GM15510 (cell line): ENCODE results near the gene PTPRD.

ENCODE experiments used
- POLR2A ChIP-seq: IDR thresholded peaks from 3 replicates; pipeline ENCODE4 v1.6.1; 2011; ENCODE audit warnings: borderline replicate concordance; ENCODE audit not compliant: insufficient read length; ENCODE audit errors: extremely low read depth

PTPRD gene

GRCh38 chr9:8579661-8580060, 2033.1 kb downstream of the PTPRD start:
- no peak for TF ChIP-seq POLR2A

GRCh38 chr9:8576741-8577140, 2036.1 kb downstream of the PTPRD start:
- TF ChIP-seq POLR2A = no peak

GRCh38 chr9:8574846-8575245, 2038.0 kb downstream of the PTPRD start:
- no peak for TF ChIP-seq POLR2A

DNA sequence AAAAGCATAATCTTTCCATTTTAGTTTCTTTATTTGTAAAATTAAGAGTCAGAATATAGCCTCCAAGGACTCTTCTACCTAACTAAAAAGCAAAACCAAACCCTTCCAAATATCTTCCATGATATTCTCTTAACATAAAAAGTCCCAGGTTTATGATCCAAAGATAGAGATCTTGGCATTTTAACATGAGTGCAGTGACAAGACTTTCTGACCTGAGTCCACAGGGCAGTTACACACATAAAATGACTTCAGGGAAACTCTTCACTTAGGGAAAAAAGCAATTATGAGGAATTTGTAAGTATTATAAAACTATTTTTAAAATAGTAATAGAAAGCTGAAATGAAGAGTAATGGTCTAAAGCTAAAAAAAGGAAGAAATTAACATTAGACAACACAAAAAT, 2040.6 kb downstream of the PTPRD start:
- no peak for TF ChIP-seq POLR2A

DNA sequence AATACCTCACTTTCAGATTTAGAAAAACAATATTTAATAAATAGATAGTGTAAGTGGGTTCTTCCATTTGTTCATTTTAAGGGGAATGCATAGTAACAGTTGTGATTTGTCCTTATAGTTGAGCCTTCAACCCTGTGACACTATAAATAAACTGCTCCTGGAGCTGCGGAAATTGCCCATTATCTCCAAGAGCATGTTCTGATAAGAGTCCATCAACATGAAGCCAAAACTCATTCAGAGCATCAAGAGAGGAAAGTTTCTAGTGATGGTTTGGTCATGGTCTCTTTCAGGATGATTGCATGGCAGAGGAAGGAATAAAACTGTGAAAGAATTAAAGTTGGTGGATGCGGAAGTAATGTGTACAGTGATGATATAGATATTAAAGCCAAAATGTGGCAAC, 2041.2 kb downstream of the PTPRD start:
- no peak for TF ChIP-seq POLR2A

DNA sequence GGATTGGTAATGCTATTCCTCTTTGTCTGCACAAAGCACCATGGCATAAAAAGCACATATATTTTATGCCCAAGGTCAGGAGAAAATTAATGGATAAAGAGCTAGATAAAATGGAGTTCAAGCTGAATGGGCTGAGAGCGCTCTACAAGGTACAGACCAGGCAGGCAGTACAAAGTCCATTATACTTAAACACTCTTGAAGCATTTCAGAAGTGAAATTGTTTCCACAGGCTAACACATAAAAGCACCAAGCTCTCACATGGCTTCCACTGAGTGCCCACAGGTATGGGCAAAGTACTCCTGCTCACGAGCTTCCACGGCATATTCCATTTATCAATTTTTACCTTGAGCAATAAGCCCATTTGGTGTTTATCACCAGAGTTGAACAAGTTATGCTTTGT, 2042.0 kb downstream of the PTPRD start:
- no peak for TF ChIP-seq POLR2A

- TF ChIP-seq POLR2A = no peak
Observed at GRCh38 chr9:8569823-8570222, 2043.0 kb downstream of the PTPRD start.

- TF ChIP-seq POLR2A = no peak
Observed at GRCh38 chr9:8567963-8568579, 2044.7 kb downstream of the PTPRD start.

DNA sequence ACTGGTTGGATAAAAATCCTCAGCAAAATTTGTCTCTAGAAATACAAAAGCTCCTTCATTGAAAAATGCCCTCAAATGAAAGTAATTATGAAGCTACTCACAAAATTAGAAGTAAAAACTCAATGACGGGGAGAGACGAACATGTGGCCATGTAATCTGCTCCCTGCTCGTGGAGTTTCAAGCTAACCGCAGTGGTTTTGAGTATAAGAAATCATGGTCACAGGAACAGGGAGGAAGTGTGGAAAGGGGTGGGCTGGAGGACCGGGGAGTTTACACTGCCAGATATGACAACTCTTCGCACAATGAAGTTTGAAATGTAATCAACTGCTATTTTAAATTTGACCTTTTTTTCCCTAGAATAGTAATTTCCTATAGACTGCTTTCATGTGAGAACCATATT, 2047.8 kb downstream of the PTPRD start:
- TF ChIP-seq POLR2A = no peak

- TF ChIP-seq POLR2A = no peak
Observed at GRCh38 chr9:8560560-8561525, 2052.0 kb downstream of the PTPRD start.

DNA sequence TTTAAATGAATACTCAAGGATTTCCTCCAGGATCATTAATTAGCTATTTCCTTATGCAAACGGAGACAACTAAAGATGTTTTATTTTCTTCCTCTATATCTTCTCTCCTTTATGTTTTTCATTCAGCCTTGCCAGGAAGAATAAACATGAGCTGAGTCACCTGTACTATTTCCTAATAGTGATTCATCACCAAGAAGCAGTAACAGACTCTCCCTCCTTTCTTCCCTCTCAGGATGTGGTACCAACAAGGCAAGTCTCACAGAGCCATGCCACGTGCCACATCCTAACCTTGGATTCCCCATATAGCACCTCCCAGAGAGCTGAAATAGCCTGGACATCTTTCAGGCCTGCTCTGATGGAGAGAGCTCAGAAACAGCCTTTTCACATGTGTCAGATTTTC, 2054.6 kb downstream of the PTPRD start:
- no peak for TF ChIP-seq POLR2A

GRCh38 chr9:8555762-8556500, 2056.9 kb downstream of the PTPRD start:
- no peak for TF ChIP-seq POLR2A

DNA sequence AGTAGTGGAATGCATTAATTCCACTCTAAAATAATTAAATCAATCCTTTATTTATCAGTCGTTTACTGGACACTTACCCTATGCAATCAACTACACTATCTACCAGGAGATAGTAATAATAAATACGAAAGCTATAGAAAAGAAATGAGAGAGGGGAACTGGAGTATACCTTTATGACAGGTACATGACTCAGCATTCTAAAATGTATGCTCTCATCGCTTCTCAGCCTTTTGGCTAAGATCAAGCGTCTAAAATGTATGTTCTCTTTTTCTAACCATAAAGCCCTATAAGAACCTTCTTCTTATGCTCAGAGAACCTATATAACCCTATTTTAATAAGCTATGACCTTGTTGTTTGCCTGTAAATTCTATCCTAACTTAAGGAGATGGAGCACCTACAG, 2059.4 kb downstream of the PTPRD start:
- TF ChIP-seq POLR2A = no peak

GRCh38 chr9:8552732-8553131, 2060.1 kb downstream of the PTPRD start:
- TF ChIP-seq POLR2A = no peak

- TF ChIP-seq POLR2A = no peak
Observed at GRCh38 chr9:8549214-8549613, 2063.6 kb downstream of the PTPRD start.
